GM21786 (cell line): ENCODE data around the gene SMAD3.
"Not testable (repeated sequence)": the region's sequence is repeated elsewhere in the genome, so short reads cannot be mapped to it uniquely, and the experiment has no call there.

ENCODE experiments used
- ATAC-seq: cut with Tn5 transposase; IDR thresholded peaks from one replicate; pipeline ENCODE4 v1.9.1; 2021; ENCODE audit not compliant: unreplicated experiment

SMAD3 gene

GRCh38 chr15:67138891-67139855 lies 73.8 kb downstream of the SMAD3 start:
- no peak for ATAC-seq

GRCh38 chr15:67140078-67140833 lies 74.9 kb downstream of the SMAD3 start:
- ATAC-seq, result no peak

- no peak for ATAC-seq
Measured at GRCh38 chr15:67142092-67142766, 76.8 kb downstream of the SMAD3 start.

GRCh38 chr15:67142767-67143100 lies 77.3 kb downstream of the SMAD3 start:
- ATAC-seq, result no peak

GRCh38 chr15:67143646-67144045 lies 78.2 kb downstream of the SMAD3 start:
- no peak for ATAC-seq

GRCh38 chr15:67144609-67145311 lies 79.4 kb downstream of the SMAD3 start:
- ATAC-seq, result no peak

- no peak for ATAC-seq
Measured at GRCh38 chr15:67145312-67145610, 79.9 kb downstream of the SMAD3 start.

- no peak for ATAC-seq
Measured at GRCh38 chr15:67145710-67146109, 80.3 kb downstream of the SMAD3 start.

GRCh38 chr15:67146234-67146633 lies 80.8 kb downstream of the SMAD3 start:
- no peak for ATAC-seq

GRCh38 chr15:67146875-67147381 lies 81.5 kb downstream of the SMAD3 start:
- no peak for ATAC-seq

GRCh38 chr15:67147396-67147949 lies 82.1 kb downstream of the SMAD3 start:
- ATAC-seq, result no peak

- no peak for ATAC-seq
Measured at GRCh38 chr15:67148196-67148701, 82.8 kb downstream of the SMAD3 start.

GRCh38 chr15:67149068-67149772 lies 83.8 kb downstream of the SMAD3 start:
- ATAC-seq, result no peak

- ATAC-seq, result no peak
Measured at GRCh38 chr15:67149773-67150022, 84.3 kb downstream of the SMAD3 start.

GRCh38 chr15:67150023-67150860 lies 84.8 kb downstream of the SMAD3 start:
- no peak for ATAC-seq

- ATAC-seq, result no peak
Measured at GRCh38 chr15:67152429-67152828, 87.0 kb downstream of the SMAD3 start.

GRCh38 chr15:67153044-67153443 lies 87.6 kb downstream of the SMAD3 start:
- not testable (repeated sequence) for ATAC-seq

- no peak for ATAC-seq
Measured at GRCh38 chr15:67154249-67154648, 88.8 kb downstream of the SMAD3 start.

GRCh38 chr15:67156426-67156825 lies 91.0 kb downstream of the SMAD3 start:
- no peak for ATAC-seq
